IMR-90 (cell line): Measurements from ENCODE around the gene POMGNT1.

Experiments used
- BHLHE40 ChIP-seq: fragments of 150-350 bp; IDR thresholded peaks from 2 replicates; pipeline ENCODE4 v1.6.1; 2016; ENCODE audit warnings: mild to moderate bottlenecking, low read depth, low read length
- CEBPB ChIP-seq: IDR thresholded peaks from 2 replicates; pipeline ENCODE4 v1.6.1; 2012; ENCODE audit warnings: low read depth, low read length, improper control_type of control experiment
- CHD1 ChIP-seq: IDR thresholded peaks from 2 replicates; pipeline ENCODE4 v1.6.1; 2012; ENCODE audit warnings: low read depth, low read length, improper control_type of control experiment
- CTCF ChIP-seq: conservative IDR thresholded peaks from 2 replicates; pipeline ENCODE4 v1.5.1; 2012; ENCODE audit warnings: mild to moderate bottlenecking, low read depth, low read length, improper control_type of control experiment
- MAFK ChIP-seq: IDR thresholded peaks from 2 replicates; pipeline ENCODE4 v1.6.1; 2012; ENCODE audit warnings: low read depth, low read length, improper control_type of control experiment
- POLR2A ChIP-seq: IDR thresholded peaks from 2 replicates; pipeline ENCODE4 v1.6.1; 2012; ENCODE audit warnings: mild to moderate bottlenecking, low read depth, low read length
- RAD21 ChIP-seq: IDR thresholded peaks from 2 replicates; pipeline ENCODE4 v1.6.1; 2012; ENCODE audit warnings: low read length, improper control_type of control experiment
- RCOR1 ChIP-seq: IDR thresholded peaks from 2 replicates; pipeline ENCODE4 v1.6.1; 2012; ENCODE audit warnings: mild to moderate bottlenecking, low read length, improper control_type of control experiment; ENCODE audit not compliant: insufficient replicate concordance
- USF2 ChIP-seq: fragments of 150-350 bp; IDR thresholded peaks from 2 replicates; pipeline ENCODE4 v1.6.1; 2017; ENCODE audit warnings: mild to moderate bottlenecking, antibody characterized with exemption, low read length, low read depth

GRCh38 chr1:46191033-46191701 is 7.1 kb downstream of the POMGNT1 start:
- TF ChIP-seq POLR2A (no peak), MAFK (no peak), CTCF (no peak), CHD1 (no peak), RCOR1 (no peak), USF2 (no peak), RAD21 (no peak), CEBPB (no peak), BHLHE40 (no peak)
